HL-60 (cell line): Measurements from ENCODE around the gene DNAJC1.

Experiments used
- DNase-seq, 2 experiments: peaks; one replicate each; pipeline ENCODE4 v3.0.0-alpha.2; 2010 to 2020; ENCODE audit warnings: low read depth in 1 of 2, low spot score in 1 of 2
- H3K27ac ChIP-seq: fragments of 250-450 bp; sonication (Bioruptor Pico); replicated peaks from 2 replicates; pipeline ENCODE4 v1.5.1; 2020; ENCODE audit warnings: mild to moderate bottlenecking, moderate library complexity
- H3K27me3 ChIP-seq: fragments of 250-450 bp; sonication (Bioruptor Pico); 2 replicates; pipeline ENCODE4 v1.5.1; 2021; ENCODE audit warnings: mild to moderate bottlenecking, moderate library complexity; ENCODE audit not compliant: insufficient read depth, poor library complexity, severe bottlenecking
- H3K4me3 ChIP-seq: replicated peaks from 2 replicates; pipeline ENCODE4 v1.5.1; 2011; ENCODE audit warnings: mild to moderate bottlenecking, control low read depth, low read length; ENCODE audit not compliant: insufficient read depth
- CTCF ChIP-seq: IDR thresholded peaks from one replicate; pipeline ENCODE4 v1.5.1; 2011; ENCODE audit warnings: low read length, control low read depth, inconsistent platforms; ENCODE audit not compliant: insufficient read depth
- GABPA ChIP-seq: IDR thresholded peaks from 2 replicates; pipeline ENCODE4 v1.6.1; 2012; ENCODE audit warnings: low read depth
- POLR2AphosphoS5 ChIP-seq: IDR thresholded peaks from 2 replicates; pipeline ENCODE4 v1.6.1; 2012; ENCODE audit warnings: low read depth
- REST ChIP-seq: IDR thresholded peaks from 2 replicates; pipeline ENCODE4 v1.6.1; 2012; ENCODE audit warnings: low read depth; ENCODE audit not compliant: insufficient replicate concordance
- SPI1 ChIP-seq: IDR thresholded peaks from 2 replicates; pipeline ENCODE4 v1.6.1; 2012; ENCODE audit warnings: low read depth, mild to moderate bottlenecking, borderline replicate concordance

The DNAJC1 gene

GRCh38 chr10:21894648-21895342, 108.7 kb downstream of the DNAJC1 start:
- DNase-seq, result no peak
- no peak for TF ChIP-seq REST
- no peak for TF ChIP-seq CTCF
- TF ChIP-seq GABPA, result no peak
- no peak for TF ChIP-seq POLR2AphosphoS5
- TF ChIP-seq SPI1, result no peak
- Histone ChIP-seq H3K27ac (no peak overlapping the region), H3K4me3 (no peak overlapping the region), H3K27me3 (no peaks in the 10 kb centered on the region)

GRCh38 chr10:21891439-21891838, 112.1 kb downstream of the DNAJC1 start:
- no peaks in the 10 kb centered on the region for H3K27me3 ChIP-seq
- no peak for TF ChIP-seq REST
- no peak overlapping the region for H3K4me3 ChIP-seq
- no peak for DNase-seq
- no peak overlapping the region for H3K27ac ChIP-seq

GRCh38 chr10:21889477-21890275, 113.9 kb downstream of the DNAJC1 start:
- no peaks in the 10 kb centered on the region for H3K27me3 ChIP-seq
- DNase-seq, result no peak
- TF ChIP-seq POLR2AphosphoS5 (no peak), CTCF (no peak), SPI1 (no peak), GABPA (no peak), REST (no peak)
- H3K27ac ChIP-seq, result no peak overlapping the region
- no peak overlapping the region for H3K4me3 ChIP-seq
